ENCODE results near the gene MAT1A. TPM values are rescaled to one million over a fixed set of nuclear protein-coding genes. Genes with fewer than 3 reads are reported as not detected.

MAT1A gene
- total and polyA plus RNA-seq, 2 of the 13 experiments (the other 11 are each of a cell fraction or from before 2014, with no cell fraction given) = 57.1 to 76.9 TPM

- no peak for TF ChIP-seq ZBED4 (CRISPR knock-in tag; IDR thresholded peaks at IDR 0.05; ENCODE audit: borderline replicate concordance)
- no peak for TF ChIP-seq PHF5A (CRISPR knock-in tag; IDR thresholded peaks at IDR 0.05; ENCODE audit: low read depth, unreplicated experiment)
- no peak for TF ChIP-seq SP2 (CRISPR knock-in tag; IDR thresholded peaks at IDR 0.05)
- no peak for TF ChIP-seq FOXO4 (CRISPR knock-in tag; conservative IDR thresholded peaks at IDR 0.05)
- peak; percentile 61; the same call in 1 of the 2 replicates for TF ChIP-seq ZNF772 (CRISPR knock-in tag; IDR thresholded peaks at IDR 0.05)
- no peak for TF ChIP-seq IRF1 (CRISPR knock-in tag; IDR thresholded peaks at IDR 0.05; ENCODE audit: low read depth)
- no peak for TF ChIP-seq ZNF547 (CRISPR knock-in tag; IDR thresholded peaks at IDR 0.05)
- TF ChIP-seq ZNF263 (CRISPR knock-in tag; IDR thresholded peaks at IDR 0.05) = no peak
- TF ChIP-seq HES4 (CRISPR knock-in tag; IDR thresholded peaks at IDR 0.05; ENCODE audit: borderline replicate concordance) = no peak
- no peak for TF ChIP-seq BRD4 (CRISPR knock-in tag; IDR thresholded peaks at IDR 0.05)
- TF ChIP-seq BHLHE40 (IDR thresholded peaks at IDR 0.05; ENCODE audit: low read length) = no peak
- TF ChIP-seq ZBTB7A (CRISPR knock-in tag; IDR thresholded peaks at IDR 0.05) = no peak
- no peak for TF ChIP-seq TERF1 (CRISPR knock-in tag; IDR thresholded peaks at IDR 0.05)
- TF ChIP-seq HMG20B (CRISPR knock-in tag; conservative IDR thresholded peaks at IDR 0.05) = peak; percentile 25; the same call in 1 of the 2 replicates
- no peak for TF ChIP-seq U2AF1 (optimal IDR thresholded peaks at IDR 0.05; ENCODE audit: low read depth, low read length)
- TF ChIP-seq ZNF740 (CRISPR knock-in tag; IDR thresholded peaks at IDR 0.05) = no peak
- TF ChIP-seq FOSL1 (CRISPR knock-in tag; IDR thresholded peaks at IDR 0.05; ENCODE audit: borderline replicate concordance) = no peak
Measured at GRCh38 chr10:80290474-80291220, 1.2 kb upstream of the MAT1A start (continued).

Measured in HepG2 (cell line).